Activated CD4-positive, alpha-beta T cell treated with anti-CD3 and anti-CD28 coated beads, Interleukin-2, amount 10 ng/mL, durations not matched to agents 24 days and 14 days (primary cell): ENCODE results near the gene CD151. TPM values are rescaled to one million over a fixed set of nuclear protein-coding genes. Genes with fewer than 3 reads are reported as not detected.
A peak's percentile ranks its signal among the peaks of the same experiment; 100 is the strongest.

Experiments
- DNase-seq: peaks from one replicate; pipeline ENCODE4 v3.0.0; 2022
- H3K27ac Mint-ChIP-seq: one replicate; pipeline ENCODE4 v1.8.0; 2022; ENCODE audit warnings: mild to moderate bottlenecking, mixed read lengths
- H3K27me3 Mint-ChIP-seq: one replicate; pipeline ENCODE4 v1.8.0; 2022; ENCODE audit warnings: mixed read lengths
- H3K36me3 Mint-ChIP-seq: one replicate; pipeline ENCODE4 v1.8.0; 2022; ENCODE audit warnings: low read depth, mild to moderate bottlenecking, mixed read lengths
- H3K4me1 Mint-ChIP-seq: one replicate; pipeline ENCODE4 v1.8.0; 2021; ENCODE audit warnings: mixed read lengths
- H3K4me3 Mint-ChIP-seq: one replicate; pipeline ENCODE4 v1.8.0; 2022; ENCODE audit warnings: mild to moderate bottlenecking, moderate library complexity, mixed read lengths
- H3K9me3 Mint-ChIP-seq: one replicate; pipeline ENCODE4 v1.8.0; 2021; ENCODE audit warnings: mixed read lengths
- intact Hi-C: fragments of 100-400 bp; cut with micrococcal nuclease; formaldehyde crosslinking; loops from one replicate; pipeline ENCODE4 v1.15.1; 2023
- total RNA-seq: library from RNA; stranded (reverse); gene quantifications from 2 replicates; pipeline ENCODE4 v1.2.3, GENCODE V29; 2022

The CD151 gene
- total RNA-seq, 1 donor from 2014 or later, result 81.0 TPM

- no peak for DNase-seq
- no peak overlapping the region for H3K4me3 Mint-ChIP-seq
- H3K27me3 Mint-ChIP-seq, result peaks cover 29% of the 10 kb centered on the region
- no peaks in the 10 kb centered on the region for H3K9me3 Mint-ChIP-seq
- H3K36me3 Mint-ChIP-seq, result peaks cover 12% of the 10 kb centered on the region
- H3K4me1 Mint-ChIP-seq, result peaks cover 22% of the 10 kb centered on the region
- H3K27ac Mint-ChIP-seq, result no peak overlapping the region
- intact Hi-C loops, result loop anchor here (2.0 kb wide), 1 partner anchor 15 kb away; no protein-coding TSS in a partner anchor
These were observed 7.2 kb upstream of the CD151 start for GRCh38 chr11:825366-826226.

GRCh38 chr11:826227-826621, 6.5 kb upstream of the CD151 start:
- intact Hi-C loops, result loop anchor here (2.0 kb wide), 1 partner anchor 15 kb away; no protein-coding TSS in a partner anchor
- Mint-ChIP-seq H3K9me3 (no peaks in the 10 kb centered on the region), H3K36me3 (peaks cover 12% of the 10 kb centered on the region), H3K27me3 (peaks cover 32% of the 10 kb centered on the region), H3K4me3 (peak overlapping the region; percentile 81), H3K4me1 (peaks cover 18% of the 10 kb centered on the region), H3K27ac (peak overlapping the region; percentile 56)
- DNase-seq, result no peak

GRCh38 chr11:826836-827145, 6.0 kb upstream of the CD151 start:
- Mint-ChIP-seq H3K27ac (peak overlapping the region; percentile 56), H3K27me3 (peaks cover 37% of the 10 kb centered on the region), H3K9me3 (no peaks in the 10 kb centered on the region), H3K4me1 (peaks cover 20% of the 10 kb centered on the region), H3K4me3 (peak overlapping the region; percentile 81), H3K36me3 (peaks cover 12% of the 10 kb centered on the region)
- intact Hi-C loops, result loop anchor here (2.0 kb wide), 1 partner anchor 16 kb away; no protein-coding TSS in a partner anchor
- DNase-seq, result no peak

- peaks cover 24% of the 10 kb centered on the region for H3K4me1 Mint-ChIP-seq
- peaks cover 11% of the 10 kb centered on the region for H3K36me3 Mint-ChIP-seq
- H3K27me3 Mint-ChIP-seq, result peaks cover 42% of the 10 kb centered on the region
- H3K4me3 Mint-ChIP-seq, result peak overlapping the region; percentile 81
- H3K27ac Mint-ChIP-seq, result peak overlapping the region; percentile 11
- intact Hi-C loops, result loop anchor here (2.0 kb wide), 1 partner anchor 17 kb away; no protein-coding TSS in a partner anchor
- H3K9me3 Mint-ChIP-seq, result no peaks in the 10 kb centered on the region
- peak; percentile 84 for DNase-seq
These were observed 5.4 kb upstream of the CD151 start for GRCh38 chr11:827146-827896.

GRCh38 chr11:827897-828192, 4.9 kb upstream of the CD151 start, which contains the start of gene CRACR2B:
Gene CRACR2B (plus strand): TSS chr11:827919. CDS start chr11:828608, 689 bp downstream.
- Mint-ChIP-seq H3K27ac (peak within 1 kb of the TSS; percentile 56), H3K27me3 (peaks cover 42% of the 10 kb centered on the region)
- DNase-seq, result no peak

GRCh38 chr11:828506-829175, 4.1 kb upstream of the CD151 start:
- Mint-ChIP-seq H3K4me3 (peak overlapping the region; percentile 79), H3K27me3 (peaks cover 42% of the 10 kb centered on the region), H3K9me3 (no peaks in the 10 kb centered on the region), H3K4me1 (peaks cover 24% of the 10 kb centered on the region), H3K36me3 (peaks cover 9% of the 10 kb centered on the region), H3K27ac (no peak overlapping the region)
- no peak for DNase-seq
- intact Hi-C loops, result no loop called here

More at GRCh38 chr11:827897-828192, 4.9 kb upstream of the CD151 start, which contains the start of gene CRACR2B:
- peaks cover 9% of the 10 kb centered on the region for H3K36me3 Mint-ChIP-seq
- H3K9me3 Mint-ChIP-seq, result no peaks in the 10 kb centered on the region
- peak within 1 kb of the TSS; percentile 81 for H3K4me3 Mint-ChIP-seq
- H3K4me1 Mint-ChIP-seq, result peaks cover 24% of the 10 kb centered on the region
- intact Hi-C loops, result loop anchor here (2.0 kb wide), 1 partner anchor 17 kb away; no protein-coding TSS in a partner anchor

GRCh38 chr11:829176-829846, 3.4 kb upstream of the CD151 start:
- Mint-ChIP-seq H3K4me1 (peaks cover 31% of the 10 kb centered on the region), H3K9me3 (no peaks in the 10 kb centered on the region), H3K27me3 (peaks cover 44% of the 10 kb centered on the region), H3K36me3 (peaks cover 8% of the 10 kb centered on the region), H3K27ac (no peak overlapping the region), H3K4me3 (peak overlapping the region; percentile 51)
- intact Hi-C loops, result no loop called here
- no peak for DNase-seq

GRCh38 chr11:829847-830294, 2.9 kb upstream of the CD151 start:
- Mint-ChIP-seq H3K4me3 (peak overlapping the region; percentile 55), H3K4me1 (peaks cover 32% of the 10 kb centered on the region)

GRCh38 chr11:830295-831117, 2.2 kb upstream of the CD151 start:
- DNase-seq, result peak; percentile 87
- H3K4me1 Mint-ChIP-seq, result peaks cover 32% of the 10 kb centered on the region
- H3K4me3 Mint-ChIP-seq, result peak overlapping the region; percentile 55
- H3K27ac Mint-ChIP-seq, result no peak overlapping the region
- intact Hi-C loops, result no loop called here
- H3K9me3 Mint-ChIP-seq, result no peaks in the 10 kb centered on the region
- H3K27me3 Mint-ChIP-seq, result peaks cover 44% of the 10 kb centered on the region
- H3K36me3 Mint-ChIP-seq, result no peaks in the 10 kb centered on the region

More at GRCh38 chr11:829847-830294, 2.9 kb upstream of the CD151 start:
- peaks cover 5% of the 10 kb centered on the region for H3K36me3 Mint-ChIP-seq
- peaks cover 44% of the 10 kb centered on the region for H3K27me3 Mint-ChIP-seq
- no peak overlapping the region for H3K27ac Mint-ChIP-seq
- intact Hi-C loops, result no loop called here
- H3K9me3 Mint-ChIP-seq, result no peaks in the 10 kb centered on the region
- peak; percentile 70 for DNase-seq

- H3K36me3 Mint-ChIP-seq, result no peaks in the 10 kb centered on the region
- peak overlapping the region; percentile 53 for H3K4me3 Mint-ChIP-seq
These were observed 1.5 kb upstream of the CD151 start for GRCh38 chr11:831118-831864.

GRCh38 chr11:831961-832528, 707 bp upstream of the CD151 start:
- Mint-ChIP-seq H3K27ac (peak overlapping the region; percentile 52), H3K27me3 (peaks cover 42% of the 10 kb centered on the region), H3K4me3 (peak overlapping the region; percentile 53), H3K36me3 (peaks cover 2% of the 10 kb centered on the region), H3K4me1 (peaks cover 28% of the 10 kb centered on the region), H3K9me3 (no peaks in the 10 kb centered on the region)
- DNase-seq, result no peak
- intact Hi-C loops, result loop anchor here (1.0 kb wide), 1 partner anchor 10 kb away; the partner anchor contains the start of genes POLR2L and TSPAN4

More at GRCh38 chr11:831118-831864, 1.5 kb upstream of the CD151 start:
- intact Hi-C loops, result no loop called here
- Mint-ChIP-seq H3K9me3 (no peaks in the 10 kb centered on the region), H3K27ac (peak overlapping the region; percentile 52), H3K4me1 (peaks cover 32% of the 10 kb centered on the region), H3K27me3 (peaks cover 44% of the 10 kb centered on the region)
- DNase-seq, result no peak
